Measurements from ENCODE around the gene ADAM12.

DNA sequence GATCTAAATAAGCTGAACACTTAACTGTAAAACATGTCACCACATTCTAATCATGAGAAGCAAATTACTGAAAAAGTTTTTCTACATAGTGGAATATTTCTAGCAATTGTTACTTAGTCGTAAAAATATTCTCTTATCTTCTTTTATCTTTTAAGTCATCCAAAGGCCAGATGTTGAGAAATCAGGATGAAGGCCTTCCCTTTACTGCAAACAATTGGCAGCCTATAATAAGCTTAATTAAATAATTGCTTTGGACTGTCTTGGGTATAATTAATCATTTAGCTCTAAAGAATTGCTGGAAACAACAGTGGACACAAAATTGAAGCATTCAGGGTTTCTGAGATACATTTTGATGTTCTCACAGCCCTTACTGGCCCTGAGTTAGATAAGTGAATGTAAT lies 265.4 kb downstream of the ADAM12 start:
- TF ChIP-seq CTCF (IDR thresholded peaks at IDR 0.05 in 8 of 11, conservative IDR thresholded peaks at IDR 0.05 in 3 of 11) (no peak), POLR2A (IDR thresholded peaks at IDR 0.05) (no peak)

Data from spleen (tissue), 7 donors.